ENCODE data around the gene EPHA4. TPM values are rescaled to one million over a fixed set of nuclear protein-coding genes. Genes with fewer than 3 reads are reported as not detected.

Gene EPHA4
- total RNA-seq, 2 donors from 2014 or later, result 70.7 to 88.2 TPM

DNA sequence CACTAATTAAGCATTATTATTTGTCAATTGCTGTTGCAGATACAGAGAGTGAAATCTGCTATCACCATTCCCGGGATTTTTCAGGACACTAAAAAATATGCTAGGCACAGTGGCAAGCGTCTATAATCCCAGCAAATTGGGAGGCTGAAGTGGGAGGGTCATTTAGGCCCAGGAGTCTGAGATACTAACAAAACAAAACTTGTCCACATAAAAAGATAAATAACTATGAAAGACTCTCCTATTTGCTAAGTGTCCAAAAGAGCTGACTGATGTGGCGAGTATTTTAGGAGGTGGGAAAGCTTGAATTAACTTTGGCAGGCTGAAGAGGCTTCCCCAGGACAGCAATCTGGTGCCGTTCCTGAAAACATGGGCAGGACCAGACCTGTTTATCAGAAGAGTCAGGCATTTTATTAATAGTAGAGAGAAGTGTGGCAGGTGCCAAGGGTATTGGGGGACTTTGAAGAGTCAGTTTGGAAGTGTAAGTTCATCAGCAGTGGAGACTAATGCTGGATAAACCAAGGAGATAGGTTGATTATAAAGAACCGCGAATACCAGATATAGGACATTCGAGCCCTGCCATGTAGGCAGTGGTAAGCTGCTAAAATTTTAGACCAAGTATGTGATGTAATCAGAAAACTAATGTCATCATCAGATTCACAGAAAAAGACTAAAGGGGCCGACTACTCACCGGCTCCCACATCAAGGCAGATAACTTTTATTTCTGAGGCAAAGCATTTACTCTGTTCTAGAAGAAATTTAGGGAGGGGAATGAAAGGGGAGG lies 201.8 kb downstream of the EPHA4 start:
- Mint-ChIP-seq H3K27ac (no peak overlapping the region), H3K36me3 (ENCODE audit: low read depth) (no peaks in the 10 kb centered on the region), H3K27me3 (peaks cover 28% of the 10 kb centered on the region), H3K4me3 (no peak overlapping the region), H3K4me1 (no peaks in the 10 kb centered on the region)
- ATAC-seq, result no peak
- H3K9me3 ChIP-seq (ENCODE audit: control insufficient read depth, low read length, poor library complexity, severe bottlenecking), result no peaks in the 10 kb centered on the region
- no peak for DNase-seq
